Inflammatory macrophage (primary cell): Measurements from ENCODE around the gene PRCC.

Experiments
- DNase-seq, 2 donors: peaks; one replicate each; pipeline ENCODE4 v3.0.0-alpha.2; 2020 to 2022

The PRCC gene

DNA sequence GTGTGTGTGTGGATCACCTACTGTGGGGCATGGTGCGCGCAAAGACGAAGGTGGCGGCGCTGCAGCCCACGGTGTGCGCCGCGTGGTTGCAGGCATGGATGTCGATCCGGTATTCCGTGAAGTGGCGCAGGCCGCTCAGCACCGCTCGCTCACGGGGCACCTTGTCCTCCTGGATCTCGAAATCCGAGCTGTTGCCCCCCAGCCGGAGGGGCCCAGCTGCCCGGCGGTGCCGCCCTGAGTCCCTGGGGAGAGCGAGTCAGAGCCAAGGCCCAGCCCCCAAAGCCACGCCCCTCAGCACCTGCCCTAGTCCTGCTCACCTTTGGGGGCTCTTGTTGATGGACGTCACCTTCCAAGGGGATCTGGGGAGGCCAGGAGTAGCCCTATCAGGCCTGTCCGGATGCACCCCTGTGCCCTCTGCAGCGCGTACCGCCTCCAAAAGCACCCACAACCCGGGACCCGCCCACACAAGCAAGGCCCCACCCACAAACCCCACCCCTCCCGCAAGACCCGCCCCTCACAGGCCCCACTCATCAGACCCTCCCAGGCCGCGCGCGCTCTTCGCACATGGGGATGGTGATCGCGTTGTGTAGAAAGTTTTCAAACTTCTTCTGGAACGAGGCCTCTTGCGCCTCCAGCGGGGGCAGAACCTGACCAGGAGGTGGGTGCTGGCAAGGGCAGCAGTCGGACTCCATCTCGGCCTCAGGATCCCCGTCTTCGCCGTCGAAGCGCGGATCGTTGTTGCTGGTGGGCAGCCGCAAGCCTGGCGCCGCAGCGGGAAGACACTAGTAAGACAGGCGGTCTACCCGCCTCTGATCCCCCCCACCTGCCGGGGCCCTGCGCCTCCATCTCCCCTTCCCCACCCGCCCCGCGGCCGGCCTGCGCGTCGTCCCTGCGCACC is 78.0 kb downstream of the PRCC start:
- DNase-seq, result no peak

DNA sequence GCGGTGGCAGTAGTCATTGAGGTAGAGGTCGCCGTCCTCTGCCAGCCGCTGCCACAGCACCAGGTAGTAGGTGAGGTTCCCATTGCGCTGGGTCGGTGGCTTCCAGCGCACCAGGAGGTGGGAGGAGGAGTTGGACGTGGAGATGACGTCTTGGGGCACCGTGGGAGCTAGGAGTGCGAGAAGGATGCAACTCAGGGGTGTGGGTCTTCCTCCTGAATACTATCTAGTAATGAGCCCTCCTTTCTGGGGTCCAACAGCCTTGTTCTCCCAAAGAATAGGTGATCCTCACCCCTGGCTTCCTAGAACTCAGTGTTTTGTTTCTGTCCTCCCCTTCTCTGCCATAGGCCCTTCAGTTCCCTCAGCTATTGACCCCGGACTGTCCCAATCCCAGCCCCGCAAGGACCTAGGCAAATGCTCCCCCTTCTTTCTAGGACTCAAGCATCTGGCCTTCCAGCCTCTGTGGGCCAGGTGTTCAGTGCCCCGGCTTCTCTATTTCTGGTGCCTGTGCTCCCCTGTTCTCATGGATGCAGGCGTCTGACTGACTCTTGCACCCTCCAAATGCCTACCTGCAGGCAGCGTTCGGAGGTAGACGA is 78.7 kb downstream of the PRCC start:
- no peak for DNase-seq

DNA sequence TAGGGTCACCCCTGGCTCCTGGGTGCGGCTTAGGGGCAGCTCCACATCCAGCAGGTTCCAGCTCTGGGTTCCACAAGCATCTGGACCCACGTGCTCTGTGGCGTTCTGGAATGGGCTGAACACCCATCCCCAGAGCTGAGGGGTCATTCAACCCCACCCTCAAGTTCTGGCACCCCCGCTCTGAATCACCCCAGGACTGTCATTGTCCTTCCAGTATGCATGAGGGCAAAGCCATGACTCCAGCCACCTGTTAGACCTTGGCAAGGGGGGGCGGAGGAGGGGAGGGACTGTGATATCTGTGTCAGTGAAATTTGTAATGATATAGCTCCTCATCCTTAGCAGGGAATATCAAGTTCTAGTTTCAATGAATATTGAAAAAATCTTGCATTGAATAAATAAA is 79.3 kb downstream of the PRCC start:
- no peak for DNase-seq

DNA sequence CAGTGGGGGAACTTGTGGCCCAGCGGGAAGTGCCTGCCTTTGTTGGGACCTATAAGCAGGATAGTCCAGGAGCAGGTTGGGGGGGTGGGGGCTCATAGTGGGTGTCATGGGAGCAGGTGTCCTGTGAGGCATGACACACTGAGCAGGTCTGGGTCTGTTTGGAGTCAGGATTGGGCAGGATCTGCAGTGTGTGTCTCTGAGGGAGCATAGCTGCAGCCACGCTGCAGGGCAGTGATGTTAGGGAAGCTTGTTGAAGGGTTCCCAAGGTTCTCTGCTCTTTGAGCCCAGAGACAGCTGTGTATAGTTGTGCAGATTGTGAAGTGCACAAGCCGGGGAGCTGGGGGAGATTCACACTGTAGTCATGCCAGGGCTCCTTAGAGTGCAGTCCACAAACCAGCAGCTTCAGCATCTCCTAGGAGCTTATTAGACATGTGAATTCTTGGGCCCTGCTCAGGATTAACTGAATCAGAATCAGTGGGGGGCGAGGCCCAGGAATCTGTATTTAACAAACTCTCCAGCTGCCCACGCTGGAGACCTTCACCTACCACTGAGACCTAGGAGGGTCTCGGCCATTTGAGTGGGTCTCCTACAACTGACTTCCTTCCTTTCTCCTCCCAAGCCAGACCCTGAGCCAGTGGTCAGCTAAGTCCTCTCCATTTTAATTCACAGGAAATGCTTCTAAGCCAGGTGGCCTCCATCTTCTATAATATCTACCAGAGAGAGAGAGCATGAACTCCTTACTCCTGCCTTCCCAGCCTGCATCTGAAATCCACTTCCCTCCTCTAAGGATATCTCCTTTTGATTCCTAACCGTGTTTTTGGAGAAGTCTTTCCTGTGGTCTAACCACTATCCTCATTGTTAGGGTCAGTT is 80.5 kb downstream of the PRCC start:
- no peak for DNase-seq

DNA sequence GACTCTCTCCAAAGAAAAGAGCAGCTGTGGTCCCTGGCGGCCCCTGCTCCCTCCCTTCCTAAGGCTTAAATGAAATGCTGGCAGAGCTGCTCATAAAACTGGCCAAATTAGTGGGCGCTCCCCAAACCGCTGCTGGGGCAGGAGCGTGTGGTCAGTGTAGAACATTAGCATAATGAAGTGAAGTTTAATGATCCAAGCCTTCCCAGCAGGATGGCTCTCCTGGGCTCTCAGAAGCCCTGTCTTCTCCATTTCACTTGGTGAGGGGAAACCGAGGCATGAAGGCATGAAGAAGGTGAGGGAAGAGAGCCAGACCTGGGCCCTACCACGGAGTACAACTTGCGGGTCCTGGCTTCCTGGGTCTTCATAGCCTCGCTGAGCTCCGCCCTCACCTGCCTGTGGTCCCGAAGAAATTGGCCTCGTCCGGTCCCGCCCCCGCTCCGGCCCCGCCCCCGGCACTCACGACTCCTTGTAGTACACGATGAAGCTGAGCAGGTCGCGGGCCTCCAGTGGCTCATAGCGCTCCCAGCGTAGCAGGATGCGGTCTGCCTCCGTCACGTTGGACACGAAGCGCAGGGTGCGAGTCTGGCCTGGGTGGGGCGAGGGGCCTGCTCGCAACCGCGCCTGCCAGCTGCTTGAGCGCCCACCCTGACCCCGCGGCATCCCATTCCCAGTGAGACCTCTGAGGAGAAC is 81.3 kb downstream of the PRCC start:
- no peak for DNase-seq

DNA sequence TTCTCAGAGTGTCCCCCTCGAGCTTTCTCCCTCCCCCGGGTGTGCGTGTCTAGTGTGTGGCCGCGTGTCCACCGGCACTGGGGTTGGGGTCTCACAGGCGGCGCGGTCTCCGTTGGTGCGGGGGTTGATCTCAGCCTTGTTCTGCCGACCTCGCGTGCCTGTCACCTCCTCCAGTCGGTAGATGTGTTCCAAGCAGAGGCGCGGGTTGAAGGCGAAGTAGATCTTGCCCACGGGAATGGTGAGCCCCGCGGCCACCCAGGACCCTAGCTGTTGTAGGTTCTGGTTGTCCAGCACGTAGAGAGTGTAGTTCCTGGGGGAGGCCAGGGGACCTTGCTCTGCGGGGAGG is 81.8 kb downstream of the PRCC start:
- DNase-seq, result no peak
